ENCODE data around the gene PGLYRP4. TPM values are rescaled to one million over a fixed set of nuclear protein-coding genes. Genes with fewer than 3 reads are reported as not detected.

The PGLYRP4 gene
- under 1 TPM in 1 of 2 experiments, not detected in 1; 0.09 TPM for total RNA-seq

- Mint-ChIP-seq H3K9me3 (ENCODE audit: low read depth) (no peaks in the 10 kb centered on the region), H3K36me3 (ENCODE audit: low read depth) (no peaks in the 10 kb centered on the region), H3K27ac (no peak within 1 kb of the TSS), H3K4me1 (peaks cover 28% of the 10 kb centered on the region), H3K27me3 (peaks cover 11% of the 10 kb centered on the region), H3K4me3 (no peak within 1 kb of the TSS)
- POLR2A ChIA-PET: no interaction called here
- CTCF ChIA-PET: interaction anchor here (0.6 to 12.1 kb wide), 3 partner anchors 44 to 146 kb away, joined by 3 to 160 read pairs (median 3); no protein-coding TSS in a partner anchor
- DNase-seq (no peak), ATAC-seq (no peak)
- intact Hi-C loops (cut with DNase I, micrococcal nuclease): no loop called here
These were observed at the start of gene PGLYRP4 for GRCh38 chr1:153348511-153349362. Gene PGLYRP4 (minus strand): TSS chr1:153348841. CDS start chr1:153347932, 909 bp downstream.

DNA sequence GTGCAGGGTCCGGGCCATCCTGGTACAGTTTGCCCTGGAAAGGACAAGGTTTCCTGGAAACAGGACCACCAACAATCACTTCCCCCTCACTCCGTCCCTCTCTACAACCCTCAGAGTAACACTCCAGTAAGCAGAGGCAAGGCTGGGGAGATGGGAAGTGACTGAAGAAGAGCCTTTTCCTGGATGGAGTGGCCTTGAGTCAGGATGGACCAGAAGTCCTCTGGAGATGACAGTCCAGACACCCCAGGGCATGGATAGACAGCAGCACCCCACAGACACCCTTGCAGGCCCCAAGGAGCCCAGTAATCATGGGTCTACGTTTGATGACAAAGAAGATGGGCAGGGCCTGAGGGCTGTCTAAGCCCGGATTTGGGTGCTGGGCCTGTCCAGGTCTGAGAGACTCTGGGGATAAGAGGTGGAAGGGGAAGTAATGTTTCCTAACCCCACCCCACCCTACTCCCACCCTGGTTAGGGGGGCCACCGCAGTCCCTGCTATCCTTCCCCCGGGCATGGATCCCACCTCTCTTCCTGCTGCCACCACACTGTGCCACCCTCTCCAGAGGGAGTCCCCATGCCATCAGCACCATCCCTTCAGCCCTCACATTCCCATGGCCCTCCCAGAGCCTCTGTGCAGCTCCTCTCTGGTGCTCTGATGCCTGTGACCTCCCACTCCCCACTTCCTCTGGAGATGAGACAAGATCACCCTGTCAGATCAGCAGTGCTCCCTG is 49.4 kb upstream of the PGLYRP4 start:
- Mint-ChIP-seq H3K27ac (no peak overlapping the region), H3K4me1 (no peaks in the 10 kb centered on the region), H3K9me3 (ENCODE audit: low read depth) (no peaks in the 10 kb centered on the region), H3K36me3 (ENCODE audit: low read depth) (no peaks in the 10 kb centered on the region), H3K4me3 (no peak overlapping the region), H3K27me3 (peaks cover 8% of the 10 kb centered on the region)
- ChIA-PET CTCF (no interaction called here), POLR2A (no interaction called here)
- ATAC-seq (no peak), DNase-seq (no peak)
- intact Hi-C loops (cut with DNase I, micrococcal nuclease): no loop called here

DNA sequence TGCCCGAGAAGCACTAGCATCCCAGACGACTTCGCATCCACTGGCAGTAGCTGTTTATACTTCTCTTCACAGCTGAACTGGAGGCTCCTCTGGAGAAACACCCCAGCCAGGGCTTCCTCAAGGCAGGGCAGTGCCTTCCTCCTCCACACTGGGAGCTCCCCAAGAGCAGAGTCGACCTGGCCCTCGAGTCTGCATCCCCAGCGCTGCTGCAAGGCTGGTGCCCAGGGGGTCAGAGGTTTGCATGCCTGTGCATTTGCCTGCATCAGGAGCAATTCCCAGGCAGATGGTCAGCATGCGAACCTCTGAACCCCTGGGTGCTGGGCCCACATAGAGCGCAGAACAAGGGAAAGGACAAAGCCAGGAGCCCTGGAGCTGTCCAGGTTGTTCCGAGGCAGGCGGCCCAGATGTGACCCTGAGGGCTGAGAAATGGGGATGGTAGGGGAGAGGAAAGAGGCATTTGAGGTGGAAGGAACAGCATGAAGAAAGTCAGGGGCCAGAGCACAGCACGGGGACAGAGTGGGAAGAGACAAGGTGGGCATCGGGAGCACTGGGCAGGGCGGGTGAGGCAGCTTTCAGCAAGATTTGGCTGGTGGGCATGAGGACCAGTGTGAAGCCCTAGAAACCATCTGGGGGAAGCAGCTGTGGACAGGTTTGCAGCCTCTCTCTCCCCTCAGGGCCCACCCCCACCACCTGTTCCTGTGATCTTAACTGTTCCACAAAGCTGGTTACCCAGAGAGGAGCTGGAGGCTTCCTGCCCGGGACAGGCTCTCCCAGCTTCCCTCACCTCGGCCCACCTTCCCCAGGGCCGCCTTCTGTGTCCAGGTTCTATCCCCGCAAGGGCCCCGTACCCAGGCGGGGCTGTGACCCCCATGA is 48.6 kb upstream of the PGLYRP4 start:
- intact Hi-C loops (cut with DNase I, micrococcal nuclease): no loop called here
- CTCF ChIA-PET: interaction anchor here (1.0 kb wide), 1 partner anchor 45 kb away, joined by 3 read pairs; no protein-coding TSS in a partner anchor
- H3K4me1 Mint-ChIP-seq: no peaks in the 10 kb centered on the region
- no peak overlapping the region for H3K4me3 Mint-ChIP-seq
- DNase-seq (no peak), ATAC-seq (no peak)
- no peak overlapping the region for H3K27ac Mint-ChIP-seq
- POLR2A ChIA-PET: no interaction called here
- H3K9me3 Mint-ChIP-seq (ENCODE audit: low read depth): no peaks in the 10 kb centered on the region
- H3K27me3 Mint-ChIP-seq: peaks cover 10% of the 10 kb centered on the region
- H3K36me3 Mint-ChIP-seq (ENCODE audit: low read depth): no peaks in the 10 kb centered on the region

DNA sequence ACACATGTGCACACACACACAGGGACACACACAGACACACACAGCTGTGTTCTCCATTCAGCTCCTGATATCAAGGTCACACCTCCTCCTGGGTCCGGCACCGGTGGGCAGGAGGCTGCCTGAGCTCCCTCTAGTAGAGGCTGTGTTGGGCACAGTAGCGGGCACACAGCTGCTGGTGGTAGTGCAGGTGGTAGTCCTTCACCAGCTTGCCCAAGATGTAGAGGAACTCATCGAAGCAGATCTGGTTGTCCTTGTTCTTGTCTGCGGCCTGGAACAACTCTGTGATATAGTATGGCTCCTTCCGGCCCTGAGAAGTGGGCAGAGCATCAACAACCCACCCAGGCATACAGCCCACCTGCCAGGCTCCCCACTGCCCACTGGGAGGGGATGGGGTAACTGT is 47.8 kb upstream of the PGLYRP4 start:
- ATAC-seq (no peak), DNase-seq (no peak)
- H3K4me1 Mint-ChIP-seq: no peaks in the 10 kb centered on the region
- POLR2A ChIA-PET: no interaction called here
- no peak overlapping the region for H3K27ac Mint-ChIP-seq
- no peaks in the 10 kb centered on the region for H3K36me3 Mint-ChIP-seq (ENCODE audit: low read depth)
- H3K27me3 Mint-ChIP-seq: peaks cover 10% of the 10 kb centered on the region
- intact Hi-C loops (cut with DNase I, micrococcal nuclease): no loop called here
- CTCF ChIA-PET: interaction anchor here (1.0 to 2.4 kb wide), 2 partner anchors 44 to 98 kb away, joined by 3 to 9 read pairs; no protein-coding TSS in a partner anchor
- H3K4me3 Mint-ChIP-seq: no peak overlapping the region
- H3K9me3 Mint-ChIP-seq (ENCODE audit: low read depth): no peaks in the 10 kb centered on the region

DNA sequence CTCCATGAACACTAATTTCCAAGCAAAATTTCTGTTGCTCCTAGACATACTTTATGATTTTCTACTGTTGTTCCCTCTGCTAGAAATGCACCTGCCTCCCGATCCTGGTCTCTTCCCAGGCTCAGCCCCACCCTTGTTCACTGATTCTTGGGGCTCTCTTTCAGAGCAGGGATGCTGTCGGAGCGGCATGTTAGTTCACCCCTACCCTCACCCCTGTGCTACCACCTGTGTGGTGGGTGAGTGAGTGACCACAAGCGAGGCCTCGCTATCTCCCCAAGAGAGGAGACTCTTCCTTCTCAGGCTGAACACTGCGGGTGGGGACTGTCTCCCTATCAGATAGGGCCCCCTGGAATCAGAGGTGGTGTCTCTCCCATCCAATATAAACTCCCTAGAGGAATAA is 47.1 kb upstream of the PGLYRP4 start:
- no peaks in the 10 kb centered on the region for H3K9me3 Mint-ChIP-seq (ENCODE audit: low read depth)
- no peak overlapping the region for H3K4me3 Mint-ChIP-seq
- POLR2A ChIA-PET: no interaction called here
- ATAC-seq (no peak), DNase-seq (no peak)
- intact Hi-C loops (cut with DNase I, micrococcal nuclease): no loop called here
- no peaks in the 10 kb centered on the region for H3K4me1 Mint-ChIP-seq
- H3K36me3 Mint-ChIP-seq (ENCODE audit: low read depth): no peaks in the 10 kb centered on the region
- no peak overlapping the region for H3K27ac Mint-ChIP-seq
- H3K27me3 Mint-ChIP-seq: peaks cover 10% of the 10 kb centered on the region
- CTCF ChIA-PET: interaction anchor here (2.4 kb wide), 1 partner anchor 99 kb away, joined by 9 read pairs; no protein-coding TSS in a partner anchor

DNA sequence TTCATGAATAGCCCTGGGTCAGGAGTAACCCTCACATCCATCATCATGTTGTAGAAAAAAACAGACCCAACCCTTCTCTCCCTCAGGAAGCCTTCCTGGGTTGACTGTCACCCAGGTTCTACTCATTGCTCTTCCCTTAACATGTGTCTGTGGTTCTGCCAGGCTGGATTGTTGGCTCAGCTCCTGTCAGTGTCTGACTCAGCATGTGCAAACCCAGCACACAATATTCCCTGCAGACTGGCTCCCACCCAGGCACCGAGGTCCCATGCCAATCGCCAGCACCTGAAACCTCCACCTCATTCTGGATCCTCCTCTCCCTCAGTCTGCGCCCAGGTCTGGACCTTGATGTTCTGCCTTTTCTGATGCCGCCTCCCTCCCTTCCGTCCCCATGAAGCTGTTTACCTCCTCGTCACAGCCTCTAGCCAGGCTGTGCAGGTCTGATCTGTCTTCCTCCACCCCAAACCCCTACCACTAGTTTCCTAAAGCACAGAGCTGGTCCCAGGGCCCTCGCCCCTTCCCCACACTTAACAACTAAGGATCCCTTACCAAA is 46.6 kb upstream of the PGLYRP4 start:
- Mint-ChIP-seq H3K27me3 (peaks cover 10% of the 10 kb centered on the region), H3K4me3 (no peak overlapping the region), H3K4me1 (no peaks in the 10 kb centered on the region), H3K27ac (no peak overlapping the region), H3K36me3 (ENCODE audit: low read depth) (no peaks in the 10 kb centered on the region), H3K9me3 (ENCODE audit: low read depth) (no peaks in the 10 kb centered on the region)
- POLR2A ChIA-PET: no interaction called here
- no peak for DNase-seq
- ATAC-seq: no peak
- CTCF ChIA-PET: interaction anchor here (2.4 kb wide), 1 partner anchor 100 kb away, joined by 9 read pairs; no protein-coding TSS in a partner anchor
- intact Hi-C loops (cut with DNase I, micrococcal nuclease): no loop called here

DNA sequence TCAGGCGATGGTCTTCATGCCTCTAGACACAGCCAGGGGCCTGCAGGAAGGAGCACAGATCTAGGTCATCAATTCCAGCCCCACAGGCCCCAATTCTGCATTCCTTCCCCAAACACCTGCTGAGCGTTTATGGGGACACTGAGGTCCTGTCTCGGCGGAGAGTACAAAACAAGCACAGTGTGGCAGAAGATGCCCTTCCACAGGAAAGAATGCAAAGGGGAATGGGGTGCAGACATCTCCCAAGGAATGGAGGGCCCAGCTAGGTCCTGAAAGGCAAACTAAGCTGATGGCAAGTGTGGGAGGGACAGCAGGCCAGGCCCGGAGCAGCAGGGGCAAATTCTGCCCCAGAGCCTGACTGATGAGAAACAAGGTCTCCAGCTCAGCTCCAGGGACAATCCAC is 45.8 kb upstream of the PGLYRP4 start:
- no peaks in the 10 kb centered on the region for H3K9me3 Mint-ChIP-seq (ENCODE audit: low read depth)
- ATAC-seq (no peak), DNase-seq (no peak)
- no peak overlapping the region for H3K27ac Mint-ChIP-seq
- no peaks in the 10 kb centered on the region for H3K4me1 Mint-ChIP-seq
- no peaks in the 10 kb centered on the region for H3K36me3 Mint-ChIP-seq (ENCODE audit: low read depth)
- H3K27me3 Mint-ChIP-seq: peaks cover 11% of the 10 kb centered on the region
- H3K4me3 Mint-ChIP-seq: no peak overlapping the region
- ChIA-PET CTCF (interaction anchor here (0.6 to 2.4 kb wide), 2 partner anchors 88 to 100 kb away, joined by 3 to 9 read pairs; no protein-coding TSS in a partner anchor), POLR2A (no interaction called here)
- intact Hi-C loops (cut with DNase I, micrococcal nuclease): no loop called here

DNA sequence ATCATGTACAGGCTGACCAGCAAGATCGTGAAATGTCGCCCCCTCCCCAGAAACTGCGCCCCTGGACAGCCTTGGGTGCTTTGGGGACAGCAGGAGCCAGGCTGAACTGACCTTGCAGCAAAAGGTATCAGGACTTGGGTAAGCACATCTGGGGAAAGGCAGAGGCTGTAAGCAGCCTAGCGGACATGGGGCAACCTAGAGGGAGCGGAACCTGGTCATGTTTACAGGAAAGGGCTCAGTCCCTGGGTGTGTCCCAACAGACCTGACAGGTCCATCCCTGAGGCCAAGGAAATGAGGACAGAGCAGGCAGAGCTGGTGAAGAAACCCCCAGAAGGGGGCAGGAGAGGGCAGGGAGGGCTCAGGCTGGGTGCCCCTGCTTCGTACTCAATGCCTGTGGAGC is 45.3 kb upstream of the PGLYRP4 start:
- no peak overlapping the region for H3K27ac Mint-ChIP-seq
- no peaks in the 10 kb centered on the region for H3K36me3 Mint-ChIP-seq (ENCODE audit: low read depth)
- ATAC-seq (no peak), DNase-seq (no peak)
- no peaks in the 10 kb centered on the region for H3K4me1 Mint-ChIP-seq
- ChIA-PET POLR2A (no interaction called here), CTCF (no interaction called here)
- H3K27me3 Mint-ChIP-seq: peaks cover 11% of the 10 kb centered on the region
- intact Hi-C loops (cut with DNase I, micrococcal nuclease): no loop called here
- H3K9me3 Mint-ChIP-seq (ENCODE audit: low read depth): no peaks in the 10 kb centered on the region
- no peak overlapping the region for H3K4me3 Mint-ChIP-seq

GRCh38 chr1:153392822-153393221 is 44.2 kb upstream of the PGLYRP4 start:
- CTCF ChIA-PET: interaction anchor here (1.4 kb wide), 2 partner anchors 10 to 102 kb away, joined by 3 to 4 read pairs; no protein-coding TSS in a partner anchor

DNA sequence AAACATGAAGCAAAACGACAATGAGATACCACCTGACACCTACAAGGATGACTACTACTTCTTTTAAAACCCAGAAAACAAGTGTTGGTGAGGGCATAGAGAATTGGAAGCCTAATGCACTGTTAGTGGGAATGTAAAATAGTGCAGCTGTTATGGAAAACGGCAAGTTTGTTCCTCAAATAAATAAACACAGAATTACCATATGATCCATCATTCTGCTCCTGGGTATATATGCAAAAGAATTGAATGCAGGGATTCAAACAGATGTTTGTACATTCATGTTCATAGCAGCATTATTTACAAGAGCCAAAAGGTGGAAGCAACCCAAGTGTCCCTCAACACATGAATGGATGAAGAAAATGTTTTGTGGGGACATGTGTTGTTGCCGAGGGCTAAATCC is 43.6 kb upstream of the PGLYRP4 start:
- Mint-ChIP-seq H3K4me1 (no peaks in the 10 kb centered on the region), H3K36me3 (ENCODE audit: low read depth) (no peaks in the 10 kb centered on the region), H3K27ac (no peak overlapping the region), H3K27me3 (peaks cover 10% of the 10 kb centered on the region), H3K4me3 (no peak overlapping the region), H3K9me3 (ENCODE audit: low read depth) (no peaks in the 10 kb centered on the region)
- no peak for ATAC-seq
- ChIA-PET CTCF (interaction anchor here (1.4 kb wide), 2 partner anchors 10 to 102 kb away, joined by 3 to 4 read pairs; no protein-coding TSS in a partner anchor), POLR2A (no interaction called here)
- DNase-seq: no peak
- intact Hi-C loops (cut with DNase I, micrococcal nuclease): no loop called here

More at GRCh38 chr1:153392822-153393221, 44.2 kb upstream of the PGLYRP4 start:
- DNase-seq: no peak
- Mint-ChIP-seq H3K27ac (no peak overlapping the region), H3K36me3 (ENCODE audit: low read depth) (no peaks in the 10 kb centered on the region), H3K4me1 (no peaks in the 10 kb centered on the region), H3K9me3 (ENCODE audit: low read depth) (no peaks in the 10 kb centered on the region), H3K27me3 (peaks cover 10% of the 10 kb centered on the region), H3K4me3 (no peak overlapping the region)
- ATAC-seq: no peak
- intact Hi-C loops (cut with DNase I, micrococcal nuclease): no loop called here
- POLR2A ChIA-PET: no interaction called here

Data from activated CD4-positive, alpha-beta T cell treated with anti-CD3 and anti-CD28 coated beads for 36 hours (primary cell).